Transverse colon (tissue), 4 donors: Measurements from ENCODE around the gene LRIG1. TPM values are rescaled to one million over a fixed set of nuclear protein-coding genes. Genes with fewer than 3 reads are reported as not detected.
A peak's percentile ranks its signal among the peaks of the same experiment; 100 is the strongest.

Experiments
- DNase-seq: peaks from one replicate; pipeline ENCODE4 v3.0.0-alpha.2; 2019
- H3K27ac ChIP-seq, 4 donors: fragments of 200-600 bp; sonication (generic); 2 replicates each; pipeline ENCODE4 v1.5.1; 2016 to 2018; ENCODE audit warnings: inconsistent platforms in 4 of 4
- H3K27me3 ChIP-seq: fragments of 200-600 bp; sonication (generic); 2 replicates; pipeline ENCODE4 v1.5.1; 2017; ENCODE audit warnings: inconsistent platforms
- H3K36me3 ChIP-seq, 4 donors: fragments of 200-600 bp; sonication (generic); 2 replicates each; pipeline ENCODE4 v1.5.1; 2017 to 2019; ENCODE audit warnings: inconsistent platforms in 4 of 4
- H3K4me1 ChIP-seq, 4 donors: fragments of 200-600 bp; sonication (generic); 2 replicates each; pipeline ENCODE4 v1.5.1; 2017 to 2020; ENCODE audit warnings: inconsistent platforms in 4 of 4
- H3K4me3 ChIP-seq, 4 donors: fragments of 200-600 bp; sonication (generic); 1 replicate in 1 of 4; 2 replicates in 3 of 4; pipeline versions ENCODE4 v1.5.1 to v1.6.1; 2017 to 2019; ENCODE audit warnings: inconsistent platforms in 4 of 4
- H3K9me3 ChIP-seq, 2 donors: fragments of 200-600 bp; sonication (generic); 2 replicates each; pipeline ENCODE4 v1.5.1; 2017 to 2019; ENCODE audit warnings: inconsistent platforms in 2 of 2
- CTCF ChIP-seq, 5 experiments: fragments of 200-600 bp in 3 of 5; fragments of 450-650 bp in 2 of 5; sonication (generic) in 3 of 5; IDR thresholded peaks; 1 replicate in 2 of 5; 2 replicates in 3 of 5; pipeline ENCODE4 v1.5.1; 2016 to 2017; ENCODE audit warnings: antibody characterized with exemption in 5 of 5, inconsistent platforms in 3 of 5, mild to moderate bottlenecking in 2 of 5, moderate library complexity in 1 of 5
- EP300 ChIP-seq: sonication (generic); formaldehyde crosslinking; IDR thresholded peaks from one replicate; pipeline ENCODE4 v1.6.1; 2017; ENCODE audit warnings: antibody characterized with exemption, low read depth
- POLR2A ChIP-seq: fragments of 450-650 bp; IDR thresholded peaks from one replicate; pipeline ENCODE4 v1.6.1; 2016; ENCODE audit warnings: antibody characterized with exemption, mild to moderate bottlenecking, moderate library complexity
- POLR2AphosphoS5 ChIP-seq, 3 donors: sonication (generic); formaldehyde crosslinking; IDR thresholded peaks; one replicate each; pipeline ENCODE4 v1.6.1; 2016; ENCODE audit warnings: antibody characterized with exemption in 3 of 3
- WGBS, 2 donors: methylation state at CpG; one replicate each; pipeline ENCODE4 v1.1.5; 2018; ENCODE audit warnings: low coverage in 1 of 2; 5-methylcytosine and 5-hydroxymethylcytosine counted together
- in situ Hi-C, 4 donors: fragments of 200-750 bp; cut with MboI; loops; one replicate each; pipeline versions ENCODE4 v1.15.0 to v1.15.1; 2017; ENCODE audit warnings: low sequenced_read_pairs in 3 of 4, low pct_ligation_motif_present in 1 of 4, low pct_unique_long_range_greater_than_20kb in 1 of 4
- intact Hi-C: fragments of 100-400 bp; cut with DNase I; formaldehyde crosslinking; loops from one replicate; pipeline ENCODE4 v1.15.1; 2023; ENCODE audit warnings: low total_unique reads
- total RNA-seq, 4 donors: library from RNA; depleted of rRNA; stranded (reverse); fragments of >200 nt; gene quantifications; one replicate each; pipeline ENCODE4 v1.1.0, GENCODE V29; 2016

The LRIG1 gene
- total RNA-seq, 4 donors from 2014 or later = 67.2 to 87.6 (median 79.3) TPM

GRCh38 chr3:66470285-66470684 lies 30.5 kb downstream of the LRIG1 start:
- intact Hi-C loops (no loop called here), in situ Hi-C loops (no loop called here)
- 79 to 83% methylated on average over 2 to 5 of the region's 5 CpGs for WGBS, 2 donors
- Histone ChIP-seq H3K4me3 (no peak overlapping the region), H3K36me3 (no peaks in the 10 kb centered on the region), H3K27ac (no peak overlapping the region), H3K9me3 (no peaks in the 10 kb centered on the region), H3K27me3 (no peaks in the 10 kb centered on the region), H3K4me1 (peaks cover 22 to 78% (median 46%) of the 10 kb centered on the region in 4 donors)
- DNase-seq = no peak
- no peak for TF ChIP-seq CTCF (IDR thresholded peaks at IDR 0.05)
- no peak for TF ChIP-seq POLR2AphosphoS5 (IDR thresholded peaks at IDR 0.05)
- TF ChIP-seq EP300 = no peak
- TF ChIP-seq POLR2A = no peak

GRCh38 chr3:66469220-66469640 lies 31.6 kb downstream of the LRIG1 start:
- peaks cover 12 to 74% (median 44%) of the 10 kb centered on the region in 4 donors for H3K4me1 ChIP-seq
- in situ Hi-C loops = no loop called here
- 76 to 100% methylated on average over 3 to 4 of the region's 4 CpGs for WGBS, 2 donors

GRCh38 chr3:66467996-66468735 lies 32.7 kb downstream of the LRIG1 start:
- WGBS, 2 donors = 38 to 63% methylated on average over 5 to 10 of the region's 10 CpGs
- H3K4me1 ChIP-seq = peaks cover 11 to 74% (median 44%) of the 10 kb centered on the region in 4 donors
- no peaks in the 10 kb centered on the region for H3K36me3 ChIP-seq
- H3K9me3 ChIP-seq = no peaks in the 10 kb centered on the region
- no peak for TF ChIP-seq POLR2AphosphoS5 (IDR thresholded peaks at IDR 0.05)
- TF ChIP-seq EP300 = no peak
- no peak for TF ChIP-seq POLR2A
- DNase-seq = no peak
- H3K27me3 ChIP-seq = no peaks in the 10 kb centered on the region
- in situ Hi-C loops = no loop called here
- H3K4me3 ChIP-seq = no peak overlapping the region
- peak overlapping the region; percentile 2 to 48 (median 34) for H3K27ac ChIP-seq
- intact Hi-C loops = no loop called here

More at GRCh38 chr3:66469220-66469640, 31.6 kb downstream of the LRIG1 start:
- H3K27ac ChIP-seq = peak overlapping the region in 1 of 4 donors; percentile 48
- no peak for DNase-seq
- H3K9me3 ChIP-seq = no peaks in the 10 kb centered on the region
- TF ChIP-seq POLR2AphosphoS5 (IDR thresholded peaks at IDR 0.05) (no peak), CTCF (IDR thresholded peaks at IDR 0.05) (no peak), POLR2A (no peak), EP300 (no peak)
- no peaks in the 10 kb centered on the region for H3K27me3 ChIP-seq
- H3K4me3 ChIP-seq = no peak overlapping the region
- intact Hi-C loops = no loop called here
- H3K36me3 ChIP-seq = no peaks in the 10 kb centered on the region

- intact Hi-C loops = no loop called here
- Histone ChIP-seq H3K4me3 (no peak overlapping the region), H3K36me3 (no peaks in the 10 kb centered on the region), H3K4me1 (peaks cover 8 to 68% (median 36%) of the 10 kb centered on the region in 4 donors), H3K27me3 (no peaks in the 10 kb centered on the region), H3K27ac (no peak overlapping the region), H3K9me3 (no peaks in the 10 kb centered on the region)
- TF ChIP-seq EP300 (no peak), CTCF (IDR thresholded peaks at IDR 0.05) (no peak), POLR2A (no peak), POLR2AphosphoS5 (IDR thresholded peaks at IDR 0.05) (no peak)
- DNase-seq = no peak
- WGBS, 2 donors = 77 to 79% methylated on average over 10 to 11 of the region's 11 CpGs
- in situ Hi-C loops = no loop called here
These were observed 34.1 kb downstream of the LRIG1 start for GRCh38 chr3:66466606-66467270.
